HG03442 (cell line): Measurements from ENCODE around the gene PDE1C.

Experiments
- ATAC-seq: cut with Tn5 transposase; IDR thresholded peaks from one replicate; pipeline ENCODE4 v1.9.1; 2021; ENCODE audit warnings: mild to moderate bottlenecking, moderate library complexity; ENCODE audit not compliant: unreplicated experiment

The PDE1C gene

DNA sequence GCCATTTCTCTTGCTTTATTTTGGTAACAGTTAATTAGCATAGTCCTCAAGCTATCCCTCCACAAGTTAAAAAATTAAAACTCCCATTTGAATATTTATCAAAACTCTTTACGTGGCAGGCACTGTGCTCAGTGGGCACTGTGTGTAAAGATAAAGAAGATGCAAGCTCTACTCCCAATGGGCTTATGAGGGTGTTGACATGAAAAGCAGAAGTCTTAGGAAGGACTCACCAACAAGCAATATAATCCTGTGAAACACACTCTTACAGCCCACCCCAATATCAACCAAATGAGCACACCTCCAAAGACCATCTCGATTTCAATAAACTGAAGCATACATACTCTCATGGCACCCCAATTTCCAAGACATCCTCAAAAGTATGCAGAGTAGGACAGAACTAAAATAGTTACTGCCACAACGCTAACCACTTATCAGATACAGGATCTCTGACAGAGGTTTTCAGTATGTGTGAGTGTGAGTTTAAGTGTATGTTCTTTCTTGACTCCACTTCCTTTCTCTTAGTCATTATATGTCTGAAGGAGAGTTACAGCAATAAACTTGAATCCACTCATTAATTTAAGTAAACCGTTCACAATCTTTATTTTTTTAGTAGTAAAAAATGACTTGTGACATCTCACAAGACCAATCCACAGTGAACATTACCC is 120.0 kb downstream of the PDE1C start:
- no peak for ATAC-seq

GRCh38 chr7:31948029-31948428 is 122.2 kb downstream of the PDE1C start:
- ATAC-seq = no peak

- no peak for ATAC-seq
These were observed 130.0 kb downstream of the PDE1C start for GRCh38 chr7:31940167-31940566.

GRCh38 chr7:31939076-31939475 is 131.1 kb downstream of the PDE1C start:
- ATAC-seq = no peak

- no peak for ATAC-seq
These were observed 131.6 kb downstream of the PDE1C start for GRCh38 chr7:31938650-31939049.

DNA sequence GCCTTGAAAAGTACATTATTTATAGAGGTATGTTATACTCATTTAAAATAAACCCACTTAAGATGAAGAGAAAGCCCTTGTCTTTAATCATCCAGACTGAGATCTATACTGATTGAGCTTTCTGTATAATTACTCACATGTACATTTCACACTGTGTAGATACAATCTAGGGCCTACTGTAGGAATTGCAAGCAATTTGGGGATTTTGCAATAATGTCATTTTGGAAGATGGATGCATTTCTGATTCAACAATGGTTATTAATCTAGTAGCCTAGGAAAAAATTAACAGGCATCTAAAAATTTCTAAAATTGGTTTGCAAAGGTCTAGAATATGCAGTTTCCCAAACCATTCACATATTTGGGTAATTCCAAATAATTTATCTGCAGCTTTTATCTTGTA is 132.2 kb downstream of the PDE1C start:
- ATAC-seq = no peak

GRCh38 chr7:31935124-31936054 is 134.8 kb downstream of the PDE1C start:
- no peak for ATAC-seq

- ATAC-seq = no peak
These were observed 135.7 kb downstream of the PDE1C start for GRCh38 chr7:31934551-31934950.

DNA sequence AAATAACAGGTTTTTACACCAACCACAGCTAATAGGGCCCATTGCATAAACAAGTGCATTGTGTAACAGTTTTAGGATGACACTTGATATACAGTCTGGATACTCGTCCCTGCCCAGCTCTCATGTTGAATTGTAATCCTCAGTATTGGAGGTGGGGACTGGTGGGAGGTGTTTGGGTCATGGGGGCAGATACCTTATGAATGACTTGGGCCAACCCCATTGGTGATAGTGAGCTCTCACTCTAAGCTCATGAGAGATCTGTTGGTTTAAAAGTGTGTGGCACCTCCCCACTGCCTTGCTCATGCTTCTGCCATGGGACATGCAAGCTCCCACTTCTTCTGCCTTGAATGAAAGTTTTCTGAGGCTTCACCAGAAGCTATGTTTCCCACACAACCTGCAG is 136.7 kb downstream of the PDE1C start:
- ATAC-seq = no peak

GRCh38 chr7:31926991-31927584 is 143.1 kb downstream of the PDE1C start:
- no peak for ATAC-seq

DNA sequence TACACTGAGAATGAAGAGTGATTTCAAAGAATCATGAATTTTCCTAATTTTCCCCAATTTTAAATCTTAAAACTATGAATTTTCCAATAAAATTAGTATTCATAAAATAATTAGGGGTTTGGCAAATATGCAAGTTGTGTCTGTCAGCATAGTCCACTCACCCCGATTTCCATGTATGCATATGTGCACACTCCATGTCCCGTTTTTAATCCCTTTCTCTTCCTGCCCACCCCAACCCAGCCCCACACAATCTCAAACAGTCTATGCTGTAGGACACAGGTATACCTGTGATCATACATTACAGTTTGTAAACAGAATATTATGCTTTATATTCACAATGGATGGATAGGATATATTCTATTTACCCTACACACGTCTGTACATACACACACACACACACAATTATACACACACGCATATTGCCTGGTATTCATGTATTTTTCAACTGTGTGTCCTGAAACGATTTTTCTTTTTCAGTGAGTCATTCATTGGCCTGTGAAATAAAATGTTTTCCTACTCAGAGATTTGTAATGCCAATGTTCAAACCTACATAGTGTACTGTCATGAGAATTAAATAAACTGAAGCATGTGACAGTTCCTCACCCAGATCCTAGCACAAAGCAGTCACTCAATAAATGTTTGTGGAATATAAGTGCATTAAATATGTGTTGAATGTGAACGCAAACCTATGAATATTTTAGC is 144.3 kb downstream of the PDE1C start:
- no peak for ATAC-seq

GRCh38 chr7:31924251-31924650 is 146.0 kb downstream of the PDE1C start:
- ATAC-seq = no peak

GRCh38 chr7:31922848-31923247 is 147.4 kb downstream of the PDE1C start:
- ATAC-seq = no peak

GRCh38 chr7:31921047-31921446 is 149.2 kb downstream of the PDE1C start:
- ATAC-seq = no peak

DNA sequence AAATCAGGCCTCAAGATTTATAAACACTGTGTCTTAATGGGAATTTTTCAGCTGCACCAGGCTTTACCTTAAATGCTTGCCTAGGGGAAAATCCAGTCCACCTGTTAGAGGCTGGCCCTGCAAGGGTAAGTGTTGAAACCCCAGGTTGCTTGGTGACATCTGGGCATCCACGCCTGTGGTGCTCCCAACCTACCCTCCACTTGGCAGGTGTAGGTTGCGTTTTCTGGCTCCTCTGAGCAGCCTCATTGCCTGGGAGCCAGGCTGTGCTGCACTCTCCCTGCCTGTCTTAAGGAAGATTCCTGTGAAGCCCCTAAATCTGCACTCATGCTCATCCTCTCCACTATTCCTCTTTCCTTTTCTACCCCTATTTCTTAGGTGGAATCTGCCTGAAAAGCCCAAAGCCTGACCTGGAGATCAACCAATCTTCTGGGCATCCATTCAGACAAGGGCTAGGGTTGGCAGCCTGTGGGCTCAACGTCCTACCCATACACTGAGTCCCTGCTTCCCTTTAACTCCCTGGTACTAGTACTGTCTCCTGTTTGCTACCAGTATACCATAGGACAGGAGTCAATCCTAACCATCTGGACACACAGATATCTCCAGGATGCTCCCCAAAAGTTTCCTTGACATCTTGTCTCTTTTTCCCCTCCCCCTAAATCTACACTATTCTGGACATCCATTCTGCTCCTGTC is 150.4 kb downstream of the PDE1C start:
- ATAC-seq = no peak

GRCh38 chr7:31918706-31919393 is 151.4 kb downstream of the PDE1C start:
- no peak for ATAC-seq

DNA sequence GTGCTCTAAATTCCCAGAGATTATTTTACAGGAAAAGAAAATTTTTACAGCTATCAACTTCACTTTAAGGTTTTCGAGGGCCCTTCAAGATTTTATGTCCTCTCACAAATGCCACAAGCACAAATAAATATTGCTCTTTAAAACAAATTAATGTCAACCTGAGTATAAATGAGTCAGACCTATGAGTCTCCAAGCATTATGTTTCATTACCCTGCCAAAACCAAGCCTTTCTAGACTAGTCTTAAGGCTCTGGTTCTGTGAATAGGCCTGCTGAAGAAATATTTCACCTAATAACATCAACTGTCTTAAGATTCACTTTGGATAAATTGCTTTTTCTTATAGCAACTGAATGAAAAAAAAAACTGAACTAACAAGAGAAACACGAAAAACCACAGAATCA is 153.0 kb downstream of the PDE1C start:
- ATAC-seq = no peak

DNA sequence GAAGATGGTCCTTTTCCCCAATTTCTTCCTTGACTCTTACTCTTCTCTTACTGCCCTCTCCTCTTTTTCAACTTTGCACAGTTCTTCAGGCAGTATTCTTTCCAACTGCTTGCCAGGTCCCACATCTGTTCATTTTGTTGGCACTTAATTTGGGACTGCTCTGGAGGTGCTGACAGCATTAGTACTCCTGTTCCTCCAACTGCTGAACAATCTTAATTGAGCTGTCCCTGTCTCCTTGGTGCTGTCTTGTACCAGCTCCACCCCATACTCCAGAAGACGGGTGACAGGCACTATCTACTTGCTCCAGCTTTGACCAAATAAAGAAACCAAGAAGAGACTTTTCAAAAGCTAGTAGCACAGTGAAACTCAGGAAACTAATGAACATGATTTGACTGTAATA is 160.0 kb downstream of the PDE1C start:
- no peak for ATAC-seq

- no peak for ATAC-seq
These were observed 163.6 kb downstream of the PDE1C start for GRCh38 chr7:31906479-31907171.
